HG03108 (cell line): ENCODE results near the gene RAPGEF6.
"Not testable (repeated sequence)": the region's sequence is repeated elsewhere in the genome, so short reads cannot be mapped to it uniquely, and the experiment has no call there.

Source experiments
- ATAC-seq: cut with Tn5 transposase; IDR thresholded peaks from one replicate; pipeline ENCODE4 v1.9.1; 2021; ENCODE audit warnings: moderate library complexity; ENCODE audit not compliant: unreplicated experiment

RAPGEF6 gene

DNA sequence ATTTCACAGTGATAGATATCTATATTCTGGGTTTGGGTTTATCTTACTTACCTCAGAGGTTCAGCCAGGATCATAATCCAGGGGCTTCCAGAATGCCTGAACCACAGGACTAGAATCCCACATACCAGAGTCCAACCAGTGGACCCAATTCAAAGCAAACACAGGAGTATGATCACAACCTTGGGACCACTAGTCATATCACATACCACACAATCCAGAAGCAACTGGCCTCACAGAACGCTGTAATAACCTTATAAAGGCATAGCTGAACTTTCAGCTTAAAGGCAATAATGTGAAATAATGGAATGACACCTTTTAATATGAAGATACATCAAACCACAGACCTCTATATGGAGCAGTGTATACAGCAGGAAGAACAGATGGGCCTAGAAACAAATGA is 25.3 kb downstream of the RAPGEF6 start:
- no peak for ATAC-seq

DNA sequence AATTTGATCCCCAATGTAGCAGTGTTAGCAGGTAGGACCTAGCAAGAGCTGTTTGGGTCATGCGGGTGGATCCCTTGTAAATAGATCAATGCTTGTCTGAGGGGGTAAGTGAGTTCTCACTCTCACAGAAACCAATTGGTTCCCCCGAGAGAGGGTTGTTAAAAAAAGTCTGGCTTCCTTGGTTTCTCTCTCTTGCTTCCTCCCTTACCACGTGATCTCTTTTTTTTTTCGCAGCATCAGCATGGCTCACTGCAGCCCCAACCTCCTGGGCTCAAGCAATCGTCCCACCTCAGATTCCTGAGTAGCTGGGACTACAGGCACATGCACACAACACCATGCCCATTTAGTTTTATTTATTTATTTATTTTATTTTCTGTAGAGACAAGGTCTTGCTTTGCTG is 26.4 kb downstream of the RAPGEF6 start:
- no peak for ATAC-seq

DNA sequence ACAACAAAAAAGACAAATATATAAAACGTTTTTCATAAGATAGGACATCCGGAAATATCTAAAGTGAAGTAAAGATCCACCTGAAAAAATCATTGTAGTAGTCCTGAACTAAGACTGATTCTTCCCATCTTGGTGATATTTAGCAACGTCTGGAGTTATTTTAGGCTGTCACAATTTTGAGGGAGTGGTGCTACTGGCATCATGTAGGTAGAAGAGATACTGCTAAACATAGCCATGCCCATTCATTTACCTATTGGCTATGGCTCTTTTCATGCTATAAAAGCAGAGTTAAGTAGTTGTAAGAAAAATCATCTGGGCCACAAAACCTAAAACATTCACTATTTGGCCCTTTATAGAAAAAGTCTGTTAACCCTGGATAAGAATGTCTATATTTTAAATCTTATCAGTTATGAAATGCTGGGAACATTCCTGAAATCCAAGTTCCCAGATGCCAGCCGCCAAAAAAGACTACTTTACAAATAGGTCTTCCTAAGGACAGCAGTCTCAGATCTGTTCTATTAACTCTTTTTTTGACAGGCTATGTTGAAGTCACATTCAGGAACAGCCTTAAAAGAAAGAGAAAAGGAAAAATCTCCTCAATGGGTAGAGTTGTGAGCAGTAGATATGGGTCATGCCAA is 27.0 kb downstream of the RAPGEF6 start:
- ATAC-seq = no peak

- no peak for ATAC-seq
Measured at GRCh38 chr5:131607418-131607817, 27.6 kb downstream of the RAPGEF6 start.

- ATAC-seq = no peak
Measured at GRCh38 chr5:131605086-131605485, 29.9 kb downstream of the RAPGEF6 start.

DNA sequence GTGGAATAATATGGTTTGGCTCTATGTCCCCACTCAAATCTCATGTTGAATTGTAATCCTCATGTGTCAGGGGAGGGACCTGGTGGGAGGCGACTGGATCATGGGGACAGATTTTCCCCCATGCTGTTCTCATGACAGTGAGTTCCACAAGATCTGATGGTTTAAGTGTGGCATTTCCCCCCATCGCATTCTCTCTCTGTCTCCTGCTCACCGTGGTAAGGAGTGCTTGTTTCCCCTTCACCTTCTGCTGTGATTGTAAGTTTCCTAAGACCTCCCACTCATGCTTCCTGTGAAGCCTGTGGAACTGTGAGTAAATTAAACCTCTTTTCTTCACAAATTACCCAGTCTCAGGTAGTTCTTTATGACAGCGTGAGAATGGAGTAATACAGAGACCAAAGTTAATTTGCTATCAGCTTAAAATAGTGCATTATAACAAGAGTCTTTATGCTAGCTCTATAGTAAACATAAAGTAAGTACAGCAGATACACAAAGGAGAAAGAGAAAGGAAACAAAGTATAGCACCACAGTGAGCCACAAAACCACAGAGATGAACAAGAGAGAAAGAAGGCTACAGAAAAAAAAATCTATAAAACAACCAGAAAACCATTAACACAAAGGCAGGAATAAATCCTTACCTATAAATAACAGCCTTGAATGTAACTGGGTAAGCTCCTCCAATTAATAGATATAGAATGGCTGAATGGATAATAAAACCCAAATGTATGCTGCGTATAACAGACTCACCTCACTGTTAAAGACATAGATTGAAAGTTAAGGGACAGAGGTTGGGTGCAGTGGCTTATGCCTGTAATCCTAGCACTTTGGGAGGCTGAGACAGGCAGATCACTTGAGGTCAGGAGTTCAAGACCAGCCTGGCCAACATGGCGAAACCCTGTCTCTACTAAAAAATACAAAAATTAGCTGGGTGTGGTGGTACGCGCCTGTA is 39.7 kb downstream of the RAPGEF6 start:
- no peak for ATAC-seq

GRCh38 chr5:131593921-131594320 is 41.1 kb downstream of the RAPGEF6 start:
- ATAC-seq = no peak

GRCh38 chr5:131593436-131593835 is 41.6 kb downstream of the RAPGEF6 start:
- ATAC-seq = not testable (repeated sequence)

DNA sequence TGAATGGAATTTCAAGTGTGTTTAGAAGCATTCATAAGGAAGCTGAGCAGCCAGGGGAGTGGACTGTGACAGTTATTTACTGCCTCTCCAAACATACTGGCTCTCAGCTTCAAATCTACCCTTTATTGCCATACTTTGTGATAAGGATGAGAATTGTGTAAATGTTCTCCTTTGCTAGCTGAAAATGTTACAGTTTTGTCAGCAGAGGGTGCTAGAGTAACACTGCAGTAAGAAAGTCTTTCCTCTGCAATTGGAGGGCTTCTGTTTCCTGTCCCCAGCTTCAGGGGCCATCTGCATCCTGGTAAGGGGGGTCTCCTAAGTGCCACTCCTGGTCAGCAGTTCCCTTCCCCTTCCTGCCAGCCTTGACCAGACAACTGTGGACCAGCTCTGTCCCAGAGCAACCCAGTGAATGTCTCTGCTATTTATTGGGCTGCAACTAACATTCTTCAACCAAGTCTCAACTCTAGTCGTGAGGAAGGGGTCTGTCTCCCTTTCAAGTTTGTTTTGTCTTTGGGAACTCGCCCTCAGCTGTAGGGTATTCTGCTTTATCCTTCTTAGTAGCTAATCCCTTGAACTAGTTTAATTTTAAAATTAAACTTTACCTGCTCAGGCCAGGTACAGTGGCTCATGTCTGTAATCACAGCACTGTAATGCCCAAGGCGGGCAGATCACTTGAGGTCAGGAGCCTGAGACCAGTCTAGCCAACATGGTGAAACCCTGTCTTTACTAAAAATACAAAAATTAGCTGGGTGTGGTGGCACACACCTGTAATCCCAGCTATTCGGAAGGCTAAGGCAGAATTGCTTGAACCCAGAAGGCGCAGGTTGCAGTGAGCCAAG is 45.3 kb downstream of the RAPGEF6 start:
- no peak for ATAC-seq

DNA sequence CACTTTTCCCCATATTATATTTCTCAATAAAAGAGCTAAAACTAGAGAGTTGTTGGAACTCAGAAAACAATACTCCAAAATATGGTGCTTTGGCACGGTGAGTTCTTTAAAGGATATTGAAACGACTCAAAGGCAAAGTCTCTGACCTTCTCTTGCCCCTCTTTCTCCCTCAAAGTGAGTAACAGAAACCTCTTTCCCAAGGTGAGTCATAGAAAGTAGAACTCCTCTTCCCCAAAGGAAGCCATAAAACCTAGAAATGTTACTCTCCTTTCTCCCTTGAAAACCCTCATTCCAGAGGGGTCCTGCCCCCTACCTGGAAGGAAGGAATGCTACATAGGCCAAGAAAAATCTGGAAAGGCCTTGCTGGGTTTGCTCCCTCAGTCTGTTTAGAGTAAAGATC is 47.5 kb downstream of the RAPGEF6 start:
- ATAC-seq = no peak

DNA sequence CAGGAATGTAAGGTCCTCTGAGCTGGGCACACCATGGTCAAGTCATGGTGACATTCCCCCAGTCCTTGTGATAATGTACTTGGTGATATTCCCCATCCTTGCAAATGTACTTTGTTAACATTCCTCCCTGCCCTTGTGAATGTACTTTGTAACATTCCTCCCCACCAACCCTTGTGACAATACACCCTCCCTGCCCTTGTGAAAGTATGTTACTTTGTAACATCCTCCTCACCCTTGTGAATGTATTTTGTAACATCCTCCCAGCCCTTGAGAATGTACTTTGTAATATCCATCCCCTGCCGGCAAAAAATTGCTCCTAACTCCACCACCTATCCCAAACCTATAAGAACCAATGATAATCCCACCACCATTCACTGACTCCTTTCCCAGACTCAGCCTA is 53.3 kb downstream of the RAPGEF6 start:
- no peak for ATAC-seq

GRCh38 chr5:131579917-131580671 is 54.9 kb downstream of the RAPGEF6 start:
- ATAC-seq = no peak

DNA sequence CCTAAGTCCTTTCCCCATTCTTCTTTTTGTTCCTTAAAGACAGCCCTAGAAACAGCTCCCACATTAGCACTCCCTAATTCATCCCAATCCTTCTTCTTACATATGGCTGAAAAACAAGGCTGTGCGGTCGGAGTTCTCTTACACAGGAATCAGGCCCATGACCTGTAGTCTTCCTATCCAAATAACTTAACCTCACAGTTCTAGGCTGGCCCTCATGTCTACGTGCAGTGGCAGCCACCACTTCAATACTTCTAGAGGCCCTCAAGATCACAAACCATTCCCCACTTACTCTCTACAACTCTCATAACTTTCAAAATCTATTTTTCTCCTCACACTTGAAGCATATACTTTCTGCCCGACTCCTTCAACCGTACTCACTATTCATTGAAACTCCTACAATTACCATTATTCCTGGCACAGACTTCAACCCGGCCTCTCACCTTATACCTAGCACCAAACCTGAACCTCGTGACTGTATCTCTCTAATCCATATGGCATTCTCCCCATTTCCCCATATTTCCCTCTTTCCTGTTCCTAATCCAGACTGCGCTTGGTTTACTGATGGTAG is 59.3 kb downstream of the RAPGEF6 start:
- ATAC-seq = no peak

DNA sequence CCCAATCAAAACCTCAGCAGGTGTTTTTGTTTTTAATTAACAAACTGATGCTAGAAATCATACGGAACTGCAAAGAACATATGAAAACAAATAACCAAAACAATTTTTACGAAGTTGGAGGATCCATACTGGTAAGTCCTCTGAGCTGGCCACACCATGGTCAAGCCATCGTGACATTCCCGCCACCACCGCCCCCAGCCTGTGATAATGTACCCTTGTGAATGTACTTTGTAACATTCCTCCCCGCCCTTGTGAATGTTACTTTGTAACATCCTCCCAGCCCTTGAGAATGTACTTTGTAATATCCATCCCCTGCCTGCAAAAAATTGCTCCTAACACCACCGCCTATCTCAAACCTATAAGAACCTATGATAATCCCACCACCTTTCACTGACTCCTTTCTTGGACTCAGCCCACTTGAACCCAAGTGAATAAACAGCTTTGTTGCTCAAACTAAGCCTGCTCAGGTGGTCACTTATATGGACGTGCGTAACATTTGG is 63.3 kb downstream of the RAPGEF6 start:
- ATAC-seq = no peak

DNA sequence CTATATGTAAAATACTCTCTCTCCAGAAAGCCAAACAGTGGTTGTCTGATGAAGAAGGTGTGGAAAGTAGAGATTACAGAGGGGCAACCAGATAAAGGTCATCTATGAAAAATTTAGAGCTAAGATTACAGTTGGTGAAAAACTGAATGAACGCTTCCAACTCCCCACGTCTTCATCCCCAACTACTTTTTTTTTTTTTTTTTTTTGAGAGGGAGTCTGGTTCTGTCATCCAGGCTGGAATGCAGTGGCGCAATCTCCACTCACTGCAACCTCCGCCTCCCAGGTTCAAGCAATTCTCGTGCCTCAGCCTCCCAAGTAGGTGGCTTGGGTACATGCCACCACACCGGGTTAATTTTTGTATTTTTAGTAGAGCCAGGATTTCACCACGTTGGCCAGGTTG is 64.3 kb downstream of the RAPGEF6 start:
- ATAC-seq = no peak

- no peak for ATAC-seq
Measured at GRCh38 chr5:131564229-131564652, 70.8 kb downstream of the RAPGEF6 start.

DNA sequence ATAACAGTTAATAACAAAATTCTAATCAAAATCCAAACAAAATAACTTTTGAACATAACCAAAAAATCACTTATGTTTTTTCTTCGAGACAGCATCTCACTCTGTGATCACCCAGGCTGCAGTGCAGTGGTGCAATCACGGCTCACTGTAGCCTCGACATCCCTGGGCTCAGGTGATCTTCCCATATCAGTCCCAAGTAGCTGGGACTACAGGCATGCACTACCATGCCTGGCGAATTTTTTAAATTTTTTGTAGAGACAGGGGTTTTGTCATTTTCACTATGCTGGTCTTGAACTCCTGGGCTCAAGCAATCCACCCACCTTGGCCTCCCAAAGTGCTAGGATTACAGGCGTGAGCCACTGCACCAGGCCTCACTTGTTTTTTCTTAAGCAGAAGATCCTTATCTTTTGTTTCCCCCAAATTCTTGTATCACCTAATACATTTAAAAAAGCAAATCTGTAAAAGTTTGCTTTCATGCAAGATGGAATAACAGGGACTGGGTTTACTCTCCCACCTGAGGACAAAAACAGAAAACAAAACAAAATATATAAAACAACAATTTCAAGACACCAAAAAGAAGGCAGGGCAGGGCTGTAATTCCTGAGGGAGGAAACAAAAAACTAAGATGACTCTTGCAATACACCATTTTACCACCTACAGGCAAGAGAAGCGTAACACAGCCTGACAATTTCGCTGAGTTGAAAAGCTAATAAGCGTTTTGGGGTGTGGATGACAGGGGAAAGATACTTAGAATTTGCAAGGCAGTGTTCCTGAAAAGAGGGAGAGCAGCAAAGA is 71.4 kb downstream of the RAPGEF6 start:
- no peak for ATAC-seq

GRCh38 chr5:131550606-131551005 is 84.4 kb downstream of the RAPGEF6 start:
- ATAC-seq = no peak

GRCh38 chr5:131548176-131548575 is 86.9 kb downstream of the RAPGEF6 start:
- peak; percentile 49 for ATAC-seq
